Measurements from ENCODE around the gene TNFRSF21. TPM values are rescaled to one million over a fixed set of nuclear protein-coding genes. Genes with fewer than 3 reads are reported as not detected.

The TNFRSF21 gene
- total RNA-seq, 1 donor from 2014 or later: 74.2 TPM

DNA sequence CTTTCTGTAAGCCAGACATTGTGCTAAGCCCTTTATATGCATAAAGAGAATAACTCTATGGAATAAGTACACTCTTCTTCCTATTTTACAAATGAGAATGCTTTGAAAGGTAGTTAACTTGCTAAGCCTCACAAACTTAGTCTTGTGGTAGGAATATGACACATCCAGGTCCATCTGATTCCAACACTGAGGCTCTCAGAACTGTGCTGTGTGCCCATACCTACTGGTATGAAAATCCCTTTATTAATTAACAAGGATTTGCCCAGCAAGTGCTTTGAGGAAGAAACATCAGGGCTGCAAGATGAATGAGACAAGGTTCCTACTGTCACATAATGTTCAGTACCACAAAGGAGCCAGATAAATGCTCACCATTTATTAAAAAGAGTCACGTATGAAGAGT, 122.6 kb downstream of the TNFRSF21 start:
- Mint-ChIP-seq H3K4me1 (ENCODE audit: unreplicated experiment) (peaks cover 21% of the 10 kb centered on the region), H3K27ac (peak overlapping the region; percentile 69), H3K9me3 (peaks cover 4% of the 10 kb centered on the region), H3K4me3 (no peak overlapping the region), H3K36me3 (peaks cover 3% of the 10 kb centered on the region), H3K27me3 (no peaks in the 10 kb centered on the region)
- TF ChIP-seq, protein P1, sequence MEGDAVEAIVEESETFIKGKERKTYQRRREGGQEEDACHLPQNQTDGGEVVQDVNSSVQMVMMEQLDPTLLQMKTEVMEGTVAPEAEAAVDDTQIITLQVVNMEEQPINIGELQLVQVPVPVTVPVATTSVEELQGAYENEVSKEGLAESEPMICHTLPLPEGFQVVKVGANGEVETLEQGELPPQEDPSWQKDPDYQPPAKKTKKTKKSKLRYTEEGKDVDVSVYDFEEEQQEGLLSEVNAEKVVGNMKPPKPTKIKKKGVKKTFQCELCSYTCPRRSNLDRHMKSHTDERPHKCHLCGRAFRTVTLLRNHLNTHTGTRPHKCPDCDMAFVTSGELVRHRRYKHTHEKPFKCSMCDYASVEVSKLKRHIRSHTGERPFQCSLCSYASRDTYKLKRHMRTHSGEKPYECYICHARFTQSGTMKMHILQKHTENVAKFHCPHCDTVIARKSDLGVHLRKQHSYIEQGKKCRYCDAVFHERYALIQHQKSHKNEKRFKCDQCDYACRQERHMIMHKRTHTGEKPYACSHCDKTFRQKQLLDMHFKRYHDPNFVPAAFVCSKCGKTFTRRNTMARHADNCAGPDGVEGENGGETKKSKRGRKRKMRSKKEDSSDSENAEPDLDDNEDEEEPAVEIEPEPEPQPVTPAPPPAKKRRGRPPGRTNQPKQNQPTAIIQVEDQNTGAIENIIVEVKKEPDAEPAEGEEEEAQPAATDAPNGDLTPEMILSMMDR (conservative IDR thresholded peaks at IDR 0.05): no peak
- no peak for DNase-seq (ENCODE audit: extremely low spot score, unreplicated experiment)

DNA sequence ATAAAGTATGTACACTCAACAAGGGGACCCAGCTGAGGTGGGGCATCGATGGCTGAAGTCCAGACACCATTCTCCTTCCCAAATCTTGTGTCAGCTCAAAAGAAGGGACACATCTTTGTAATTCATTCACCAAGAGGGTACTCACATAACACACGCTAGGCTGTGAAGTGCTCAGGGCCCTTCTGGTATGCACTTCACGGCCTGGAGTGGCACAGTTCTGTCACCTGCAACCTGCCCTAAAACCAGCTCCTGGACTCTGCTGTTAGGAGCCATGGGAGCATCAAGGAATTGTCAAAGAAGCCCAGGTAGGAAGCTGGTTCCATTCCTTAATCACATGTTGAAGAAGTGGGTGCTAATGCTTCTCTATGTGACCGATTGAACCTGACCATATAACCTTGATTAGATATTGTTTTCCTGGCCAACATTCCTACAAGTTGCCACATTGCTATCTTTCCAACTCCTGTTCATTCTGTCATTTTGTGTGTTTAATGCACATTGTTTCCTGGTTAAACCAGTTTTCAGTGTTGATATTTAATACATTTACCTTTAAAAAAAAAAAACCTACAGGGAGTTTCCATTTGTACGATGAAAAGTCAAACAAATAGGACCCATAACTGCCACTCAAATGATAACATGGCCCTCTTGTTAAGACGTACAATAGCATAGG, 127.3 kb downstream of the TNFRSF21 start:
- no peak for DNase-seq (ENCODE audit: extremely low spot score, unreplicated experiment)
- Mint-ChIP-seq H3K27me3 (no peaks in the 10 kb centered on the region), H3K36me3 (no peaks in the 10 kb centered on the region), H3K4me1 (ENCODE audit: unreplicated experiment) (peaks cover 9% of the 10 kb centered on the region), H3K27ac (peak overlapping the region; percentile 78), H3K4me3 (no peak overlapping the region), H3K9me3 (peaks cover 4% of the 10 kb centered on the region)
- TF ChIP-seq, protein P1 (conservative IDR thresholded peaks at IDR 0.05): no peak

DNA sequence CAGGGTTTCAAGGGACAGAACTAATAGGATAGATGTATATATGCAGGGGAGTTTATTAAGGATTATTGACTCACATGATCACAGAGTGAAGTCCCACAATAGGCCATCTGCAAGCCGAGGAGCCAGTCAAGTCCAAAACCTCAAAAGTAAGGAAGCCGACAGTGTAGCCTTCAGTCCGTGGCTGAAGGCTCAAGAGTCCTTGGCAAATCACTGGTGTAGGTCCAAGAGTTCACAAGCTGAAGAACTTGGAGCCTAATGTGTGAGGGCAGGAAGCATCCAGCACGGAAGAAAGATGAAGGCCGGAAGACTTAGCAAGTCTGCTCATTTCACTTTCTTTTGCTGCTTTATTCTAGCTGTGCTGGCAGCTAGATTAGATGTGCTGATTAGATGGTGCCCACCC, 128.0 kb downstream of the TNFRSF21 start:
- Mint-ChIP-seq H3K27me3 (no peaks in the 10 kb centered on the region), H3K4me3 (no peak overlapping the region), H3K36me3 (no peaks in the 10 kb centered on the region), H3K27ac (no peak overlapping the region), H3K9me3 (peaks cover 4% of the 10 kb centered on the region), H3K4me1 (ENCODE audit: unreplicated experiment) (peaks cover 4% of the 10 kb centered on the region)
- TF ChIP-seq, protein P1 (conservative IDR thresholded peaks at IDR 0.05): no peak
- no peak for DNase-seq (ENCODE audit: extremely low spot score, unreplicated experiment)

Other genes with a start within 250 kb of the TNFRSF21 start
- 29.5 and 49.1 TPM in 2 replicates for gene CD2AP, start 167.9 kb upstream of the TNFRSF21 start, total RNA-seq (ENCODE audit: low replicate concordance)